RKO (cell line): ENCODE measurements around the gene CIB2.

Source experiments
- DNase-seq: peaks from one replicate; pipeline ENCODE4 v3.0.0-alpha.2; 2016; ENCODE audit warnings: low spot score

CIB2 gene

GRCh38 chr15:78065973-78066946 is 65.0 kb downstream of the CIB2 start:
- no peak for DNase-seq

GRCh38 chr15:78065284-78065872 is 65.9 kb downstream of the CIB2 start:
- DNase-seq, result no peak

DNA sequence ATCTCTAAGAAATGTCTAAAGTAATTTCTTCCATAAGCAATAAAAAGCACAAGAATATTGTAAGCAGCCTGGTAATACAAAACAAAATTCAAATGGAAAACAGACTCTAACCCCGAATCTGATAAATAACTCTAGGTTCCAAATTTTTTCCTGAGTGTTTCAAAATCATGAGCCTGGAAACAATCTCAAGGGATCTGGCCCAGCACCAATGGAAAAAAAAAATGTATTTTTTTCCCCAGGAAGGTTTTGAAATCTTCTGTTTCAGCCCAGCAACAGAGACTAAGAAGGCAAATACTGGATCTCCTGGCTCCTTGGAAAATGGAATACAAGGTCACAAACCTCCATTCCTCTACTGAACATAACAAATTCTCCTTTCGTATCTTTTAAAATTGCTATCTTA is 66.7 kb downstream of the CIB2 start:
- no peak for DNase-seq

- DNase-seq, result no peak
Observed at GRCh38 chr15:78063970-78064385, 67.3 kb downstream of the CIB2 start.

- no peak for DNase-seq
Observed at GRCh38 chr15:78063217-78063616, 68.0 kb downstream of the CIB2 start.

GRCh38 chr15:78061963-78062427 is 69.2 kb downstream of the CIB2 start:
- no peak for DNase-seq

DNA sequence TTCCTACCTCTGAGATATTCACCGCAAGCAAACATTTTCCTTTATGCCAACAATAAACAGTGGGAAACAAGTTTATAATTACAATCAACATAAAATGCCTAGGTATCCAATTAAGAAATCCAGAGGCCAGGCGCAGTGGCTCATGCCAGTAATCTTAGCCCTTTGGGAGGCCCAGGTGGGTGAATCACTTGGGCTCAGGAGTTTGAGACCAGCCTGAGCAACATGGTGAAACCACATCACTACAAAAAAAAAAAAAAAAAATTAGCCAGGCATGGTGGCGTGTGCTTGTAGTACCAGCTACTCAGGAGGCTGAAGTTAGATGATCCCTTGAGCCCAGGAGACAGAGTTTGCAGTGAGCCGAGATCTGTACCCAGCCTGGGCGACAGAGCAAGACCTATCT is 71.0 kb downstream of the CIB2 start:
- no peak for DNase-seq

GRCh38 chr15:78059110-78059839 is 72.0 kb downstream of the CIB2 start:
- no peak for DNase-seq

DNA sequence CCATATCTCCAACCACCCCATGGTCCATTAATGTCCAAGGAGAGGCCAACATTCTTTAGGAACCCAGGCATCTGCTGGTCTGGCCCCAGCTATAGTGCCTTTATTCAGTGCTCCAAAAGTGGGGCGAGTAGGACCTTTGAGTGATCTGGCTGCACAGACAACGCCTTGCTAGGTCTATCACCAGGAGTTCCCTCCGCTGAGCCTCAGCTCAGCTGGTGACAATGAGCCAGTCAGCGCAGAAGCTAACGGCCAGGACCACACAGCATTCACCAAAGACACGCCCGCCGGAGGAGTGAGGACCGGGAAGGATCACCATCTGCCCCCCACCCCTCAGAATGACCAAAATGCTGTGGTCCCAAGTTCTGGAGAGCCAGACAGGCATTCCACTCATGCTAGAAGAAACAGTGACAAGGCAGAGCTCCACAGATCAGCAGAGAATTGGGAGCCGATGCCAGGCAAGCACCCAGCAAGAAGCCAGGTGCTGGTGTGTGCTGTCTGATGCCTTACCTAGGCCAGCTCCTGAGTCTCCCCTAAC is 72.8 kb downstream of the CIB2 start:
- no peak for DNase-seq

GRCh38 chr15:78057803-78058202 is 73.4 kb downstream of the CIB2 start:
- DNase-seq, result no peak

GRCh38 chr15:78056714-78057269 is 74.5 kb downstream of the CIB2 start:
- DNase-seq, result no peak

DNA sequence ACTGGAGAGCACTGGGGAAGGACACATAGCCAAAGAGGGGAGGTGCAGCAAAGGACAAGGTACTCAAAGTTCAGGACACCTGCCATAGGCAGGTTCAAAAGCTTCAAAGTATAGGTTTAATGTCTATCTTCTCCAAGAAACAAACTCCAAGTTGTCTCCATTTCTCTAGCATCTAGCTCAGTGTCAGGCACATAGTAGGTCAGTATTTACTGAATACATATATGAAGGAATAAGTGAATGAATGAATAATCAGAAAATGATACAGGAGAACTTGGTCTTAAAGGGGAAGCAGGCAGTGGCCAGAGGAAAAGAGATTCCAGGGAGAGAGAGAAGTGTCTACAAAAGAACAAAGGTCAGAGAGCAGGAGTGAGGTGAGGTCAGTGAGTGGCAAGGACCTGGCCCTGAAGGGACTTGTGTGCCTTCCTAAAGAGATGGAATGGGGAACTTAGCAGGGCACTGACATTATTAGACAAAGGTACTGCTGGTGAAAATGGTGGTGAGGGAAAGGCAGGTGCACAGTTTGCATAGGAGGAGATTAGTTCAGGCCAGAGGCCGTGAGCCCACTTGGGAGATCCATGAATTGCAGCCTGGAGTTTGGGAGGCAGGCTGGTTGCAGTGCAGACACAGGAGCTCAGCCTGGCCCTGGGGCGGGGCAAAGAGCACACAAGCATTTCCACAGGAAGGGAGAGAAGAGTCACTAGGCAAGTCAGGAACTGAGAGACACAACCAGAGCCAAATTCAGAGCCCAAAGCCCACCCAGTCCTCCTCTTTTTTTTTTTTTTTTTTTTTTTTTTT is 75.1 kb downstream of the CIB2 start:
- no peak for DNase-seq

- no peak for DNase-seq
Observed at GRCh38 chr15:78054966-78055365, 76.3 kb downstream of the CIB2 start.
